LNCAP (cell line): ENCODE data around the gene TMEM19.

Experiments
- CTCF ChIP-seq: fragments of 450-650 bp; IDR thresholded peaks from 2 replicates; pipeline ENCODE4 v1.5.1; 2017; ENCODE audit warnings: mild to moderate bottlenecking

TMEM19 gene

GRCh38 chr12:71688961-71689570 is 3.2 kb downstream of the TMEM19 start:
- TF ChIP-seq CTCF: no peak

GRCh38 chr12:71691504-71692129 is 5.7 kb downstream of the TMEM19 start:
- no peak for TF ChIP-seq CTCF

GRCh38 chr12:71693126-71693525 is 7.2 kb downstream of the TMEM19 start:
- TF ChIP-seq CTCF: no peak

- TF ChIP-seq CTCF: no peak
Measured at GRCh38 chr12:71694099-71694820, 8.4 kb downstream of the TMEM19 start.

GRCh38 chr12:71695782-71696181 is 9.9 kb downstream of the TMEM19 start:
- no peak for TF ChIP-seq CTCF

- no peak for TF ChIP-seq CTCF
Measured at GRCh38 chr12:71702590-71702989, 16.7 kb downstream of the TMEM19 start.

GRCh38 chr12:71703206-71703605 is 17.3 kb downstream of the TMEM19 start:
- TF ChIP-seq CTCF: no peak
